Gastroesophageal sphincter (tissue), 3 donors: Measurements from ENCODE around the gene P4HB.

Experiments
- CTCF ChIP-seq, 4 experiments: fragments of 200-600 bp in 2 of 4; fragments of 450-650 bp in 2 of 4; sonication (generic) in 1 of 4; IDR thresholded peaks; one replicate each; pipeline ENCODE4 v1.5.1; 2017 to 2019; ENCODE audit warnings: antibody characterized with exemption in 4 of 4, mild to moderate bottlenecking in 2 of 4, moderate library complexity in 2 of 4
- EP300 ChIP-seq: sonication (generic); formaldehyde crosslinking; IDR thresholded peaks from one replicate; pipeline ENCODE4 v1.6.1; 2017; ENCODE audit warnings: antibody characterized with exemption, mild to moderate bottlenecking

GRCh38 chr17:81842725-81843504, 17.4 kb downstream of the P4HB start:
- TF ChIP-seq CTCF (IDR thresholded peaks at IDR 0.05): no peak
- no peak for TF ChIP-seq EP300
